ENCODE results near the gene GPR180.

The GPR180 gene

GRCh38 chr13:94612050-94612449 is 10.4 kb downstream of the GPR180 start:
- Histone ChIP-seq H3K27me3 (ENCODE audit: insufficient read depth, low read length, poor library complexity, severe bottlenecking) (no peaks in the 10 kb centered on the region), H3K36me3 (ENCODE audit: insufficient read depth, low read length) (peaks cover 7% of the 10 kb centered on the region), H3K9ac (ENCODE audit: low read depth, low read length, poor library complexity, severe bottlenecking) (no peak overlapping the region), H3K79me2 (ENCODE audit: insufficient read depth, low read length) (no peaks in the 10 kb centered on the region), H3K4me3 (ENCODE audit: low read length, poor library complexity, severe bottlenecking) (no peak overlapping the region), H3K4me2 (ENCODE audit: low read depth, low read length, poor library complexity, severe bottlenecking) (no peak overlapping the region), H3K9me3 (ENCODE audit: insufficient read depth, low read depth, low read length) (no peaks in the 10 kb centered on the region), H2AFZ (ENCODE audit: low read length) (no peak overlapping the region), H3F3A (ENCODE audit: low read depth) (no peaks in the 10 kb centered on the region), H3K4me1 (ENCODE audit: insufficient read depth, low read length, poor library complexity, severe bottlenecking) (peaks cover 17% of the 10 kb centered on the region), H3K9me2 (replicated peaks; ENCODE audit: low read depth, low read length) (no peaks in the 10 kb centered on the region), H4K20me1 (ENCODE audit: insufficient read depth, low read length, poor library complexity, severe bottlenecking) (peaks cover 14% of the 10 kb centered on the region)
- no peak for TF ChIP-seq CTCF (conservative IDR thresholded peaks at IDR 0.05; ENCODE audit: low read length)
- no peak for TF ChIP-seq EZH2phosphoT487 (IDR thresholded peaks at IDR 0.05; ENCODE audit: borderline replicate concordance)

- H3K9me2 ChIP-seq (replicated peaks; ENCODE audit: low read depth, low read length) = no peaks in the 10 kb centered on the region
- no peak overlapping the region for H3K4me2 ChIP-seq (ENCODE audit: low read depth, low read length, poor library complexity, severe bottlenecking)
- no peaks in the 10 kb centered on the region for H3K79me2 ChIP-seq (ENCODE audit: insufficient read depth, low read length)
- TF ChIP-seq EZH2phosphoT487 (IDR thresholded peaks at IDR 0.05; ENCODE audit: borderline replicate concordance) (no peak), CTCF (conservative IDR thresholded peaks at IDR 0.05; ENCODE audit: low read length) (no peak)
- H3K27me3 ChIP-seq (ENCODE audit: insufficient read depth, low read length, poor library complexity, severe bottlenecking) = no peaks in the 10 kb centered on the region
- H3K4me1 ChIP-seq (ENCODE audit: insufficient read depth, low read length, poor library complexity, severe bottlenecking) = peaks cover 7% of the 10 kb centered on the region
- H3K36me3 ChIP-seq (ENCODE audit: insufficient read depth, low read length) = peaks cover 7% of the 10 kb centered on the region
- peaks cover 7% of the 10 kb centered on the region for H4K20me1 ChIP-seq (ENCODE audit: insufficient read depth, low read length, poor library complexity, severe bottlenecking)
- no peak overlapping the region for H3K4me3 ChIP-seq (ENCODE audit: low read length, poor library complexity, severe bottlenecking)
- no peak overlapping the region for H2AFZ ChIP-seq (ENCODE audit: low read length)
- H3K9me3 ChIP-seq (ENCODE audit: insufficient read depth, low read depth, low read length) = no peaks in the 10 kb centered on the region
- H3F3A ChIP-seq (ENCODE audit: low read depth) = no peaks in the 10 kb centered on the region
- no peak overlapping the region for H3K9ac ChIP-seq (ENCODE audit: low read depth, low read length, poor library complexity, severe bottlenecking)
These were observed 11.4 kb downstream of the GPR180 start for GRCh38 chr13:94613051-94613450.

GRCh38 chr13:94617389-94618000 is 15.8 kb downstream of the GPR180 start:
- no peaks in the 10 kb centered on the region for H3K79me2 ChIP-seq (ENCODE audit: insufficient read depth, low read length)
- no peak overlapping the region for H2AFZ ChIP-seq (ENCODE audit: low read length)
- H3K4me1 ChIP-seq (ENCODE audit: insufficient read depth, low read length, poor library complexity, severe bottlenecking) = peaks cover 6% of the 10 kb centered on the region
- H3K9ac ChIP-seq (ENCODE audit: low read depth, low read length, poor library complexity, severe bottlenecking) = no peak overlapping the region
- H3K4me3 ChIP-seq (ENCODE audit: low read length, poor library complexity, severe bottlenecking) = no peak overlapping the region
- H3K9me2 ChIP-seq (replicated peaks; ENCODE audit: low read depth, low read length) = no peaks in the 10 kb centered on the region
- peak; percentile 85 for TF ChIP-seq CTCF (conservative IDR thresholded peaks at IDR 0.05; ENCODE audit: low read length)
- TF ChIP-seq EZH2phosphoT487 (IDR thresholded peaks at IDR 0.05; ENCODE audit: borderline replicate concordance) = no peak
- no peaks in the 10 kb centered on the region for H3K27me3 ChIP-seq (ENCODE audit: insufficient read depth, low read length, poor library complexity, severe bottlenecking)
- H3K4me2 ChIP-seq (ENCODE audit: low read depth, low read length, poor library complexity, severe bottlenecking) = no peak overlapping the region
- H4K20me1 ChIP-seq (ENCODE audit: insufficient read depth, low read length, poor library complexity, severe bottlenecking) = no peaks in the 10 kb centered on the region
- H3K9me3 ChIP-seq (ENCODE audit: insufficient read depth, low read depth, low read length) = no peaks in the 10 kb centered on the region
- no peaks in the 10 kb centered on the region; the same call in none of the 2 replicates for H3K36me3 ChIP-seq (ENCODE audit: insufficient read depth, low read length)
- H3F3A ChIP-seq (ENCODE audit: low read depth) = no peaks in the 10 kb centered on the region

Measured in Loucy (cell line).